ENCODE measurements around the gene BCL7C. TPM values are rescaled to one million over a fixed set of nuclear protein-coding genes. Genes with fewer than 3 reads are reported as not detected.

The BCL7C gene
- total and polyA plus RNA-seq, 10 of the 15 experiments (the other 5 are each of a cell fraction or from before 2014, with no cell fraction given), result 1.1 to 30.5 (median 13.7) TPM

DNA sequence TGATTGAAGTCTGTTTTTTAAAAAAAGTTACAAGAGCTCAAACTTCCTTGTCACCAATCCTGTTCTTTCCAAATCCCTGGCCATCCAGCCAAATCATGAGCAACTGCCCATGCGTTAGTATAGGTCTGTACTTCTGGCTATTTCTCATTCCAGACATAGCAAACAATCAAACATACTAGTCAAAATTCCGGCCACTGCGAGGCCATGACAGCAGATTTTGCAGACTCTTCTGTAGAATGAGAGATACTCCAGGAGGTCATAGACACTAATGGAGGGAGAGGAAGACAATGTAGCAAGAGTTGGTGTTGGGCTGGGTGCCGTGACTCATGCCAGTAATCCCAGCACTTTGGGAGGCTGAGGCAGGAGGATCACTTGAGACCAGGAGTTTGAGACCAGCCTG is 50.9 kb downstream of the BCL7C start:
- H3K4me3 ChIP-seq, result no peak overlapping the region
- H3K4me1 ChIP-seq (ENCODE audit: control insufficient read depth, insufficient read depth, low read length), result peaks cover 5% of the 10 kb centered on the region
- no peak overlapping the region for H2AFZ ChIP-seq (ENCODE audit: control insufficient read depth, low read depth, low read length)
- H3K36me3 ChIP-seq (ENCODE audit: control insufficient read depth in 2 of 2, insufficient read depth in 2 of 2, low read length in 1 of 2), result no peaks in the 10 kb centered on the region
- H3K27me3 ChIP-seq (replicated peaks in 1 of 2; ENCODE audit: control insufficient read depth in 2 of 2, insufficient read depth in 2 of 2, low read length in 1 of 2), result no peaks in the 10 kb centered on the region
- H3K27ac ChIP-seq (ENCODE audit: control insufficient read depth, insufficient read depth), result no peak overlapping the region
- POLR2A ChIA-PET, result interaction anchor here (0.6 to 0.8 kb wide), 2 partner anchors 37 to 99 kb away, joined by 3 read pairs; no protein-coding TSS in a partner anchor
- DNase-seq (ENCODE audit: low read depth, low spot score), result no peak
- WGBS (ENCODE audit: insufficient coverage, insufficient replicate concordance, low lambda C conversion rate, missing lambda C conversion rate), result 75% methylated on average over 4 of the region's 4 CpGs
- RAD21 ChIA-PET (ENCODE audit: unreplicated experiment), result interaction anchor here (2.7 to 5.7 kb wide), 2 partner anchors 58 to 76 kb away, joined by 7 to 88 read pairs; no protein-coding TSS in a partner anchor
- H3K9me3 ChIP-seq (replicated peaks; ENCODE audit: control insufficient read depth, insufficient read depth, low read length), result no peaks in the 10 kb centered on the region
- intact Hi-C loops (cut with micrococcal nuclease; ENCODE audit: unreplicated experiment), result no loop called here
- no peak for FAIRE-seq
- SMC1A ChIA-PET (ENCODE audit: uncharacterized antibody, unreplicated experiment), result interaction anchor here (0.6 to 8.0 kb wide), 4 partner anchors 32 to 77 kb away, joined by 4 to 146 read pairs (median 32); partner anchors contain the start of gene CTF1
- CTCF ChIA-PET, result interaction anchor here (1.0 to 5.6 kb wide), 8 partner anchors 8 to 98 kb away, joined by 3 to 174 read pairs (median 8); partner anchors contain the start of gene CTF1
- ATAC-seq, result no peak
- TF ChIP-seq ZSCAN29 (IDR thresholded peaks at IDR 0.05) (no peak), NR2F1 (conservative IDR thresholded peaks at IDR 0.05) (no peak), TBL1XR1 (IDR thresholded peaks at IDR 0.05; ENCODE audit: low read depth, low read length) (no peak), YY1 (IDR thresholded peaks at IDR 0.05; ENCODE audit: low read depth, low read length) (no peak), CHD2 (IDR thresholded peaks at IDR 0.05; ENCODE audit: borderline replicate concordance, low read depth, low read length) (no peak), BCL11A (IDR thresholded peaks at IDR 0.05; ENCODE audit: low read depth, low read length) (no peak)
- TF ChIP-seq, protein P1, sequence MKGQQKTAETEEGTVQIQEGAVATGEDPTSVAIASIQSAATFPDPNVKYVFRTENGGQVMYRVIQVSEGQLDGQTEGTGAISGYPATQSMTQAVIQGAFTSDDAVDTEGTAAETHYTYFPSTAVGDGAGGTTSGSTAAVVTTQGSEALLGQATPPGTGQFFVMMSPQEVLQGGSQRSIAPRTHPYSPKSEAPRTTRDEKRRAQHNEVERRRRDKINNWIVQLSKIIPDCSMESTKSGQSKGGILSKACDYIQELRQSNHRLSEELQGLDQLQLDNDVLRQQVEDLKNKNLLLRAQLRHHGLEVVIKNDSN (IDR thresholded peaks at IDR 0.05; ENCODE audit: borderline replicate concordance, extremely low read length, insufficient read depth, low read depth, low read length), result no peak
- no peak overlapping the region for H3K4me2 ChIP-seq (ENCODE audit: control insufficient read depth, insufficient read depth)
- no TSS peak for BruUV-seq (replicated peaks)
- no peaks in the 10 kb centered on the region for H3K79me2 ChIP-seq (ENCODE audit: control insufficient read depth, insufficient read depth, low read length)
- no peaks in the 10 kb centered on the region for H4K20me1 ChIP-seq (ENCODE audit: control insufficient read depth, insufficient read depth)
- no peak overlapping the region for H3K9ac ChIP-seq (ENCODE audit: control insufficient read depth, insufficient read depth, low read length)
- in situ Hi-C loops (cut with MboI), result loop anchor here (5.0 kb wide), 1 partner anchor 79 kb away; the partner anchor contains the start of gene FBXL19

Measured in GM12878 (cell line).